Measurements from ENCODE around the gene RDH13. TPM values are rescaled to one million over a fixed set of nuclear protein-coding genes. Genes with fewer than 3 reads are reported as not detected.

The RDH13 gene
- total and polyA plus RNA-seq, 2 of the 8 experiments (the other 6 are each of a cell fraction or from before 2014, with no cell fraction given) = 15.9 to 31.5 TPM

DNA sequence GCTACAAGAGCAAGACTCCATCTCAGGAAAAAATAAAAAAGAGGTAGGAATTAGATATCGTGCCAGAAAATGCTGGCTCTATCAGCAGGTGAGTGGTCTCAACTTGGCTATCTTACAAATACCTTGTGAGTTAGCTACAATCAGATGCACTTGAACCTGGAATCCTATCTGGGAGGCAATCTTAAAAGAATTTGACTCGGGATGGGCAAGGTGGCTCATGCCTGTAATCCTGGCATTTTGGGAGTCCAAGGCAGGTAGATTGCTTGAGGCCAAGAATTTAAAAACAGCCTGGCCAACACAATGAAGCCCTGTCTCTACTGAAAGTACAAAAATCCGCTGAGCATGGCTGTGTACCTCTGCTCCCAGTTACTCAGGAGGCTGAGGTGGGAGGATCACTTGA, 67.4 kb downstream of the RDH13 start:
- H3K27ac ChIP-seq (ENCODE audit: low read depth, low read length) = no peak overlapping the region
- H2BK15ac ChIP-seq (ENCODE audit: low read length) = no peak overlapping the region
- no peak overlapping the region for H2BK12ac ChIP-seq (ENCODE audit: low read depth, low read length)
- H2AK5ac ChIP-seq (ENCODE audit: low read depth, low read length) = no peak overlapping the region
- no peak overlapping the region for H2AFZ ChIP-seq (ENCODE audit: low read length)
- WGBS, 2 experiments (ENCODE audit: extremely low coverage in 1 of 2, insufficient coverage in 1 of 2, insufficient read length in 1 of 2, insufficient replicate concordance in 2 of 2, low coverage in 1 of 2, low lambda C conversion rate in 2 of 2, missing lambda C conversion rate in 1 of 2) = 75% methylated on average over 3 of the region's 3 CpGs; no CpG with 5 or more reads in 1 of the 2 experiments
- POLR2A ChIA-PET (ENCODE audit: partially characterized antibody) = no interaction called here
- H3K36me3 ChIP-seq (ENCODE audit: control insufficient read depth in 2 of 4, insufficient read depth in 4 of 4, low read length in 3 of 4) = no peaks in the 10 kb centered on the region
- no peak overlapping the region for H4K91ac ChIP-seq (replicated peaks; ENCODE audit: insufficient read length, low read length)
- no peak overlapping the region for H4K5ac ChIP-seq (ENCODE audit: insufficient read length, low read depth, low read length)
- H2BK20ac ChIP-seq (ENCODE audit: low read length) = no peak overlapping the region
- DNase-seq (ENCODE audit: low read depth in 1 of 2, low spot score in 2 of 2) (no peak), FAIRE-seq (no peak)
- no peaks in the 10 kb centered on the region for H3K79me2 ChIP-seq (ENCODE audit: control insufficient read depth in 1 of 2, insufficient read depth in 2 of 2, low read length in 2 of 2)
- H3K4ac ChIP-seq (replicated peaks; ENCODE audit: insufficient read length, low read depth, low read length) = no peak overlapping the region
- no peaks in the 10 kb centered on the region for H3K4me1 ChIP-seq (replicated peaks in 1 of 4; ENCODE audit: control insufficient read depth in 3 of 4, insufficient read depth in 4 of 4, low read length in 3 of 4)
- no peak overlapping the region for H3K23ac ChIP-seq (ENCODE audit: insufficient read length)
- H3K9ac ChIP-seq (replicated peaks in 1 of 4; ENCODE audit: extremely low read depth in 1 of 4, low read depth in 3 of 4, low read length in 3 of 4) = no peak overlapping the region
- H3K56ac ChIP-seq (replicated peaks; ENCODE audit: insufficient read length, low read depth, low read length) = no peak overlapping the region
- H3K18ac ChIP-seq (ENCODE audit: extremely low read depth, low read length) = no peak overlapping the region
- H4K8ac ChIP-seq (ENCODE audit: extremely low read depth, insufficient read depth, low read length) = no peak overlapping the region
- peaks cover 2 to 3% of the 10 kb centered on the region in 2 experiments; a peak in 1 of 4 replicates for H3K9me3 ChIP-seq (ENCODE audit: insufficient read depth in 2 of 2, low read depth in 1 of 2, low read length in 1 of 2)
- no peak overlapping the region for H2BK120ac ChIP-seq (replicated peaks; ENCODE audit: low read depth, low read length)
- peaks cover 0 to 2% (median 0%) of the 10 kb centered on the region in 4 experiments; a peak in 3 of 7 replicates for H3K27me3 ChIP-seq (replicated peaks in 1 of 4; ENCODE audit: control insufficient read depth in 3 of 4, extremely low read depth in 1 of 4, insufficient read depth in 3 of 4, low read length in 3 of 4)
- H2BK5ac ChIP-seq (ENCODE audit: low read depth, low read length) = no peak overlapping the region
- H4K20me1 ChIP-seq (replicated peaks in 1 of 2; ENCODE audit: control insufficient read depth in 1 of 2, insufficient read depth in 2 of 2, low read length in 2 of 2) = peaks cover 0 to 2% of the 10 kb centered on the region in 2 experiments
- CTCF ChIA-PET (ENCODE audit: partially characterized antibody) = no interaction called here
- H3K79me1 ChIP-seq (ENCODE audit: low read depth, low read length) = no peaks in the 10 kb centered on the region
- H3K14ac ChIP-seq (ENCODE audit: insufficient read length) = no peak overlapping the region
- H3K4me3 ChIP-seq (ENCODE audit: extremely low read depth in 1 of 4, insufficient read depth in 2 of 4, low read depth in 3 of 4, low read length in 4 of 4) = no peak overlapping the region
- H3K4me2 ChIP-seq (ENCODE audit: insufficient read depth in 1 of 2, low read depth in 2 of 2, low read length in 2 of 2) = no peak overlapping the region
- no peaks in the 10 kb centered on the region for H3K23me2 ChIP-seq (ENCODE audit: low read depth, low read length)
- TF ChIP-seq NANOG (IDR thresholded peaks at IDR 0.05; ENCODE audit: insufficient read depth, low read depth, low read length, poor library complexity, severe bottlenecking) = no peak
- no peak for TF ChIP-seq ZNF274 (IDR thresholded peaks at IDR 0.05; ENCODE audit: borderline replicate concordance, extremely low read depth, low read length)
- TF ChIP-seq SIN3A (conservative IDR thresholded peaks at IDR 0.05 in 1 of 2, IDR thresholded peaks at IDR 0.05 in 1 of 2; ENCODE audit: low read depth in 1 of 2, low read length in 2 of 2) = no peak
- no peak for TF ChIP-seq FOSL1 (IDR thresholded peaks at IDR 0.05; ENCODE audit: insufficient read depth, low read depth, low read length)
- no peak for TF ChIP-seq SRF (IDR thresholded peaks at IDR 0.05; ENCODE audit: low read depth, low read length)
- TF ChIP-seq RBBP5 (IDR thresholded peaks at IDR 0.05; ENCODE audit: borderline replicate concordance, low read depth, low read length) = no peak
- no peak for TF ChIP-seq SAP30 (IDR thresholded peaks at IDR 0.05; ENCODE audit: insufficient read depth, insufficient replicate concordance, low read length)
- no peak for TF ChIP-seq TBP (IDR thresholded peaks at IDR 0.05; ENCODE audit: low read depth, low read length)
- no peak for TF ChIP-seq JUND (IDR thresholded peaks at IDR 0.05; ENCODE audit: low read length)
- no peak for TF ChIP-seq TEAD4 (IDR thresholded peaks at IDR 0.05; ENCODE audit: low read depth, low read length)
- TF ChIP-seq POLR2A (IDR thresholded peaks at IDR 0.05; ENCODE audit: control extremely low read depth in 1 of 2, low read depth in 2 of 2, low read length in 2 of 2) = no peak
- TF ChIP-seq CTBP2 (IDR thresholded peaks at IDR 0.05; ENCODE audit: borderline replicate concordance, insufficient read depth, insufficient read length, low read length) = no peak
- no peak for TF ChIP-seq SP1 (IDR thresholded peaks at IDR 0.05; ENCODE audit: low read depth, low read length)
- TF ChIP-seq POU5F1 (IDR thresholded peaks at IDR 0.05; ENCODE audit: low read depth, low read length) = no peak
- TF ChIP-seq CHD2 (IDR thresholded peaks at IDR 0.05; ENCODE audit: low read length) = no peak
- TF ChIP-seq BACH1 (IDR thresholded peaks at IDR 0.05; ENCODE audit: low read length) = no peak
